Stimulated activated CD8-positive, alpha-beta memory T cell treated with anti-CD3 and anti-CD28 coated beads, Interleukin-12 subunit alpha, Interleukin-12 subunit beta, amount 100 ng/mL, for 24 hours (primary cell): ENCODE results near the gene GUCA2A.
A peak's percentile ranks its signal among the peaks of the same experiment; 100 is the strongest.

ENCODE experiments used
- DNase-seq: peaks from one replicate; pipeline ENCODE4 v3.0.0-alpha.2; 2020; ENCODE audit errors: extremely low read depth

Gene GUCA2A

GRCh38 chr1:42176902-42177519, 12.5 kb upstream of the GUCA2A start:
- DNase-seq: no peak

- DNase-seq: no peak
Measured at GRCh38 chr1:42175314-42176054, 10.9 kb upstream of the GUCA2A start.

GRCh38 chr1:42173961-42174735, 9.6 kb upstream of the GUCA2A start:
- DNase-seq: no peak

GRCh38 chr1:42173155-42173933, 8.8 kb upstream of the GUCA2A start:
- DNase-seq: peak; percentile 30

GRCh38 chr1:42172381-42173133, 8.0 kb upstream of the GUCA2A start:
- DNase-seq: no peak

- no peak for DNase-seq
Measured at GRCh38 chr1:42171679-42172266, 7.2 kb upstream of the GUCA2A start.

- DNase-seq: no peak
Measured at GRCh38 chr1:42170779-42171621, 6.5 kb upstream of the GUCA2A start.

- DNase-seq: no peak
Measured at GRCh38 chr1:42168763-42169162, 4.2 kb upstream of the GUCA2A start.

GRCh38 chr1:42168391-42168670, 3.8 kb upstream of the GUCA2A start:
- no peak for DNase-seq

- no peak for DNase-seq
Measured at GRCh38 chr1:42167611-42168390, 3.3 kb upstream of the GUCA2A start.

- DNase-seq: no peak
Measured at GRCh38 chr1:42165511-42166210, 1.1 kb upstream of the GUCA2A start.

- DNase-seq: no peak
Measured at GRCh38 chr1:42163536-42164503, 725 bp downstream of the GUCA2A start.

GRCh38 chr1:42163114-42163513, 1.4 kb downstream of the GUCA2A start:
- no peak for DNase-seq

GRCh38 chr1:42162181-42162580, 2.4 kb downstream of the GUCA2A start:
- no peak for DNase-seq

GRCh38 chr1:42158189-42158588, 6.4 kb downstream of the GUCA2A start:
- DNase-seq: no peak

GRCh38 chr1:42157667-42158066, 6.9 kb downstream of the GUCA2A start:
- no peak for DNase-seq

GRCh38 chr1:42155362-42155761, 9.2 kb downstream of the GUCA2A start:
- no peak for DNase-seq

GRCh38 chr1:42154685-42155084, 9.9 kb downstream of the GUCA2A start:
- no peak for DNase-seq
